Naive thymus-derived CD8-positive, alpha-beta T cell (primary cell): ENCODE data around the gene PNPLA6. TPM values are rescaled to one million over a fixed set of nuclear protein-coding genes. Genes with fewer than 3 reads are reported as not detected.

Source experiments
- ATAC-seq, 2 donors: fragments of 150-1000 bp; cut with Tn5 transposase in 1 of 2; sonication (Bioruptor Pico), chemical (Tn5 transposase) in 1 of 2; 1 replicate in 1 of 2; 2 replicates in 1 of 2; pipeline ENCODE4 v1.10.0; 2021; ENCODE audit warnings: mild to moderate bottlenecking in 2 of 2, moderate library complexity in 2 of 2
- POLR2A ChIA-PET: fragments of 350-600 bp; sonication (Branson Sonifier 250); formaldehyde crosslinking; loops from one replicate; lab custom pipeline; 2021; ENCODE audit warnings: antibody characterized with exemption; lab: Charles Lee
- DNase-seq, 10 donors: peaks; one replicate each; pipeline versions ENCODE4 v3.0.0 to v3.0.0-alpha.2; 2020 to 2022
- H3K27ac Mint-ChIP-seq, 10 donors: one replicate each; pipeline ENCODE4 v1.8.0; 2020 to 2022; ENCODE audit warnings: mild to moderate bottlenecking in 10 of 10, mixed read lengths in 10 of 10, moderate library complexity in 4 of 10, inconsistent platforms in 1 of 10
- H3K27me3 Mint-ChIP-seq, 5 donors: one replicate each; pipeline ENCODE4 v1.8.0; 2021 to 2022; ENCODE audit warnings: mixed read lengths in 5 of 5
- H3K36me3 Mint-ChIP-seq, 3 donors: one replicate each; pipeline ENCODE4 v1.8.0; 2020 to 2022; ENCODE audit warnings: mixed read lengths in 3 of 3, mild to moderate bottlenecking in 2 of 3, inconsistent platforms in 1 of 3
- H3K4me1 Mint-ChIP-seq, 4 donors: one replicate each; pipeline ENCODE4 v1.8.0; 2021 to 2022; ENCODE audit warnings: mixed read lengths in 4 of 4
- H3K4me3 Mint-ChIP-seq, 10 donors: one replicate each; pipeline ENCODE4 v1.8.0; 2020 to 2022; ENCODE audit warnings: mild to moderate bottlenecking in 10 of 10, mixed read lengths in 10 of 10, moderate library complexity in 6 of 10, inconsistent platforms in 1 of 10
- H3K9me3 Mint-ChIP-seq, 9 donors: one replicate each; pipeline ENCODE4 v1.8.0; 2020 to 2022; ENCODE audit warnings: mixed read lengths in 9 of 9, mild to moderate bottlenecking in 3 of 9, inconsistent platforms in 1 of 9, moderate library complexity in 1 of 9
- polyA plus RNA-seq, 3 donors: library from polyadenylated mRNA; unstranded; fragments of 300-500 nt; fragmentation: Illumina TruSeq; gene quantifications; one replicate each; pipeline ENCODE4 v1.2.3, GENCODE V29; 2021
- total RNA-seq, 8 experiments: library from RNA in 2 of 8; stranded (reverse) in 2 of 8; gene quantifications; one replicate each; pipeline ENCODE4 v1.2.3 and lab custom pipeline; 2021 to 2026

The PNPLA6 gene
- total and polyA plus RNA-seq, 5 experiments from 2014 or later: 5.9 to 116 (median 10.2) TPM

DNA sequence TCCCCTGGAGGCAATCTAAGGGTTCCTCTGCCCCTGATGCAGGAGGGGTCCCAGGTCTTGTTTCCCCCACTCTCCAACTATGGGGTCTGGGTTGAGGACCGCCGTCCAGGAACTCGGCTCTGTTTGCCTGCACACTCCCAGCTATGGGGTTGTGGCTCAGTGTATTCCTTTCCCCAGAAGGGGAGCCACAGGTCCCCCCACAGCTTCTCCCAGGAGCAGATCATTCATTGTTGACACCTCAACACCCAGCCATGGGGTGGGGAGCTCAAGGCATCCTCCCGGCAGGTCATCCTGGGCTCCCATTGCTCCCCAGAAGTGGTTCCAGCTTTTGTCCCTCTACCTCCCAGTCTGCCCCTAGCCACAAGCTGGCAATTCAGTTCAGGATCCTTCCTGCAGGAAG, 18.6 kb upstream of the PNPLA6 start:
- POLR2A ChIA-PET: interaction anchor here (0.5 to 1.5 kb wide), 7 partner anchors 11 to 430 kb away, joined by 3 to 5 read pairs (median 4); partner anchors contain the start of gene PNPLA6
- Mint-ChIP-seq H3K27ac (peak overlapping the region in 9 of 10 donors; percentile 31 to 81 (median 66)), H3K4me3 (peak overlapping the region; percentile 72 to 87 (median 78)), H3K36me3 (no peaks in the 10 kb centered on the region), H3K27me3 (peaks cover 0 to 6% (median 0%) of the 10 kb centered on the region in 5 donors), H3K9me3 (no peaks in the 10 kb centered on the region), H3K4me1 (peaks cover 12 to 25% (median 19%) of the 10 kb centered on the region in 4 donors)
- ATAC-seq (no peak), DNase-seq (no peak)

DNA sequence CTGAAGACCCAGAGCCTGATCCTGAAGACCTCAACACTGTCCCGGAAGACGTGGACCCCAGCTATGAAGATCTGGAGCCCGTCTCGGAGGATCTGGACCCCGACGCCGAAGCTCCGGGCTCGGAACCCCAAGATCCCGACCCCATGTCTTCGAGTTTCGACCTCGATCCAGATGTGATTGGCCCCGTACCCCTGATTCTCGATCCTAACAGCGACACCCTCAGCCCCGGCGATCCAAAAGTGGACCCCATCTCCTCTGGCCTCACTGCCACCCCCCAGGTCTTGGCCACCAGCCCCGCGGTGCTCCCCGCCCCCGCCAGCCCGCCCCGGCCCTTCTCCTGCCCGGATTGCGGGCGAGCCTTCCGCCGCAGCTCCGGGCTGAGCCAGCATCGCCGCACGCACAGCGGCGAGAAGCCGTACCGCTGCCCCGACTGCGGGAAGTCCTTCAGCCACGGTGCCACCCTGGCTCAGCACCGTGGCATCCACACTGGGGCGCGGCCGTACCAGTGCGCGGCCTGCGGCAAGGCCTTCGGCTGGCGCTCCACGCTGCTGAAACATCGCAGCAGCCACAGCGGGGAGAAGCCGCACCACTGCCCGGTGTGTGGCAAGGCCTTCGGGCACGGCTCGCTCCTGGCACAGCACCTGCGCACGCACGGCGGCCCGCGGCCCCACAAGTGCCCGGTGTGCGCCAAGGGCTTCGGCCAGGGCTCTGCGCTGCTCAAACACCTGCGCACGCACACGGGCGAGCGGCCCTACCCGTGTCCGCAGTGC, 16.0 kb upstream of the PNPLA6 start:
- Mint-ChIP-seq H3K27ac (peak overlapping the region in 1 of 10 donors; percentile 63), H3K4me1 (peaks cover 17 to 33% (median 31%) of the 10 kb centered on the region in 4 donors), H3K36me3 (no peaks in the 10 kb centered on the region), H3K27me3 (peaks cover 0 to 6% (median 0%) of the 10 kb centered on the region in 5 donors), H3K9me3 (no peaks in the 10 kb centered on the region), H3K4me3 (peak overlapping the region in 1 of 10 donors; percentile 38)
- ATAC-seq (no peak), DNase-seq (no peak)
- POLR2A ChIA-PET: interaction anchor here (5.7 kb wide), 1 partner anchor 14 kb away, joined by 63 read pairs; the partner anchor contains the start of gene PNPLA6

DNA sequence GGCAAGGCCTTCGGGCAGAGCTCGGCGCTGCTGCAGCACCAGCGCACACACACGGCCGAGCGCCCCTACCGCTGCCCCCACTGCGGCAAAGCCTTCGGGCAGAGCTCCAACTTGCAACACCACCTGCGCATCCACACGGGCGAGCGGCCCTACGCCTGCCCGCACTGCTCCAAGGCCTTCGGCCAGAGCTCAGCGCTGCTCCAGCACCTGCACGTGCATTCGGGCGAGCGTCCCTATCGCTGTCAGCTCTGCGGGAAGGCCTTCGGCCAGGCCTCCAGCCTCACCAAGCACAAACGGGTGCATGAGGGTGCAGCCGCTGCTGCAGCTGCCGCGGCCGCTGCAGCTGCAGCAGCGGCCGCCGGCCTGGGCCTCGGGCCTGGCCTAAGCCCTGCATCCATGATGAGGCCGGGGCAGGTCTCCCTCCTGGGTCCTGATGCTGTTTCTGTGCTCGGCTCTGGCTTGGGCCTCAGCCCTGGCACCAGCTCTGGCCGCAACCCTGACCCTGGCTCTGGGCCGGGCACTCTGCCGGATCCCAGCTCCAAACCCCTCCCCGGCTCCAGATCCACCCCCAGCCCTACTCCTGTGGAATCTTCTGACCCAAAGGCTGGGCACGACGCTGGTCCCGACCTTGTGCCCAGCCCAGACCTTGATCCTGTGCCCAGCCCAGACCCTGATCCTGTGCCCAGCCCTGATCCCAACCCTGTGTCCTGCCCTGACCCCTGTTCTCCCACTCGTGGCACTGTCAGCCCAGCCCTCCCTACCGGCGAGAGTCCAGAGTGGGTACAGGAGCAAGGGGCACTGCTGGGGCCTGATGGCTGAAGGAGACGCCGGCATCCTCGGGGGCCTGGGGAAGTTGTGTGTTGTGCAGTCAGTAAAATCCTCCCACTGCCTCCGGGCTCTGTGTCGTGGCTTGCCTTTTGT, 15.1 kb upstream of the PNPLA6 start:
- Mint-ChIP-seq H3K4me1 (peaks cover 16 to 31% (median 28%) of the 10 kb centered on the region in 4 donors), H3K4me3 (no peak overlapping the region), H3K27ac (no peak overlapping the region), H3K27me3 (peaks cover 0 to 3% (median 0%) of the 10 kb centered on the region in 5 donors), H3K9me3 (no peaks in the 10 kb centered on the region), H3K36me3 (no peaks in the 10 kb centered on the region)
- ATAC-seq (no peak), DNase-seq (no peak)
- POLR2A ChIA-PET: interaction anchor here (0.7 to 5.7 kb wide), 2 partner anchors 13 to 383 kb away, joined by 3 to 63 read pairs; partner anchors contain the start of gene PNPLA6

DNA sequence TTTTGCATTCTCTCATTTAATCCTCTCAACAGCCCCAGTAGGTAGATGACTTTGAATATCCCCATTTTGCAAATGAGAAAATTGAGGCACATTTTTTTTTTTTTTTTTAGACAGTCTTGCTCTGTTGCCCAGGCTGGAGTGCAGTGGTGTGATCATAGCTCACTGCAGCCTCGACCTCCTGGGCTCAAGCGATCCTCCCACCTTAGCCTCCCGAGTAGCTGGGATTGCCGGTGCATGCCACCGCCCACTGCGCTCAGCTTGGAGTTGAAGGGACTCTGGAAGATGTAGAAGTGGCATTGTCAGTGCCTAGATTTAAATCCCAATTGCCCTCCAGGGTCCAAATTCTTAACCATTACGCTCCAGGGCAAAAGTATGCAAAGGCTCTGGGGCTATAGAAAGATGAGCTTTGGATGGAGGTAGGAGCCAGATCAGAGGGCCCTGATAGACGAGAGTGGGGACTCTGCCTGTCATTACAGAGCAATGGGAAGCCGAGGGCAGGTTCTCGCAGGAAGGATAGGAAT, 13.9 kb upstream of the PNPLA6 start:
- no peaks in the 10 kb centered on the region for H3K9me3 Mint-ChIP-seq
- H3K4me1 Mint-ChIP-seq: peaks cover 12 to 26% (median 22%) of the 10 kb centered on the region in 4 donors
- peak overlapping the region; percentile 70 to 92 (median 88) for H3K4me3 Mint-ChIP-seq
- ATAC-seq (no peak), DNase-seq (no peak)
- no peaks in the 10 kb centered on the region for H3K27me3 Mint-ChIP-seq
- POLR2A ChIA-PET: interaction anchor here (0.7 to 5.7 kb wide), 5 partner anchors 9 to 173 kb away, joined by 3 to 63 read pairs (median 4); partner anchors contain the start of genes ARHGEF18 and PNPLA6
- H3K27ac Mint-ChIP-seq: peak overlapping the region in 8 of 10 donors; percentile 17 to 95 (median 73)
- H3K36me3 Mint-ChIP-seq: peaks cover 0 to 6% (median 0%) of the 10 kb centered on the region in 3 donors

DNA sequence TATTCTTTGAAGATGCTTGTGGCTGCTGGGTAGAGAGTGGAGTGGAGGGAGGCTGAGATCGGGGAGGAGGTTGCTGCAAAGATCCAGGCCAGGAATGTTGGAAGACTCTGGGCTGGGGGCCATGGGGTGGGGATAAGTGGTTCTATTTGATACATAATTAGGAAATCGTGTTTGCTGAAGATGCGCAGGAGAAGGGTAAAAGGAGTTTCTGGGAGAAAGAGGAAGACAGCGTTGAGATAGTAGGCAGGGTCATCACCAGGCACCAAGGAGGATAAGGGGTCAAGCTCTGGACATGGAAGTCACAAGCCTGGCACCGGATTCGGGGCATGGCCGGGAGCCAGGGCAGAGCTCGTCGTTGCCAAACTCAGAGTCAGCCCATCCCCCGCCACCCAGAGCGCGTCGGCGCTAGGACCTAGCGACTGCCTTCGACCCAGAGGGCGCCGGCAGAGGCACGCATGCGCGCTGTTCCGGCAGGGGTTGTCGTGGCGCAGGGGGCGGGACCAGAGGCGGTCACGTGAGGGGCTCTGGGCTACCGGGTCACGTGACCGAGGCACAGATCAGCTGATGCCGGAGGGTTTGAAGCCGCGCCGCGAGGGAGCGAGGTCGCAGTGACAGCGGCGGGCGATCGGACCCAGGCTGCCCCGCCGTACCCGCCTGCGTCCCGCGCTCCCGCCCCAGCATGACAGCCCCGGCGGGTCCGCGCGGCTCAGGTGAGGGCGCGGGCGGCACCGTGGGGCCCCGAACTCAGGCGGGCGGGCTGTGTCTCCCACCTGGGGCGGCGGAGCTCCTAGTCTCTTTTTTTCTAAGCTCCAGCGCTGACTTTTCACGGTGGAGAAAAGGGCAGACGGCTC, 13.2 kb upstream of the PNPLA6 start, which contains the start of gene MCOLN1:
Gene MCOLN1 (plus strand): TSS at position 553 of the 851 bp plus-strand sequence. CDS start 127 bp downstream, at position 680.
- Mint-ChIP-seq H3K4me1 (peaks cover 10 to 20% (median 15%) of the 10 kb centered on the region in 4 donors), H3K27me3 (no peaks in the 10 kb centered on the region), H3K27ac (peak within 1 kb of the TSS; percentile 35 to 95 (median 73)), H3K4me3 (peak within 1 kb of the TSS; percentile 76 to 92 (median 88)), H3K36me3 (peaks cover 0 to 8% (median 0%) of the 10 kb centered on the region in 3 donors), H3K9me3 (no peaks in the 10 kb centered on the region)
- peak; percentile 96 to 100 (median 99) for DNase-seq
- ATAC-seq: peak; percentile 90 to 92
- POLR2A ChIA-PET: interaction anchor here (0.5 to 5.7 kb wide), 9 partner anchors 8 to 1061 kb away, joined by 3 to 63 read pairs (median 4); partner anchors contain the start of genes ARHGEF18 and PNPLA6

DNA sequence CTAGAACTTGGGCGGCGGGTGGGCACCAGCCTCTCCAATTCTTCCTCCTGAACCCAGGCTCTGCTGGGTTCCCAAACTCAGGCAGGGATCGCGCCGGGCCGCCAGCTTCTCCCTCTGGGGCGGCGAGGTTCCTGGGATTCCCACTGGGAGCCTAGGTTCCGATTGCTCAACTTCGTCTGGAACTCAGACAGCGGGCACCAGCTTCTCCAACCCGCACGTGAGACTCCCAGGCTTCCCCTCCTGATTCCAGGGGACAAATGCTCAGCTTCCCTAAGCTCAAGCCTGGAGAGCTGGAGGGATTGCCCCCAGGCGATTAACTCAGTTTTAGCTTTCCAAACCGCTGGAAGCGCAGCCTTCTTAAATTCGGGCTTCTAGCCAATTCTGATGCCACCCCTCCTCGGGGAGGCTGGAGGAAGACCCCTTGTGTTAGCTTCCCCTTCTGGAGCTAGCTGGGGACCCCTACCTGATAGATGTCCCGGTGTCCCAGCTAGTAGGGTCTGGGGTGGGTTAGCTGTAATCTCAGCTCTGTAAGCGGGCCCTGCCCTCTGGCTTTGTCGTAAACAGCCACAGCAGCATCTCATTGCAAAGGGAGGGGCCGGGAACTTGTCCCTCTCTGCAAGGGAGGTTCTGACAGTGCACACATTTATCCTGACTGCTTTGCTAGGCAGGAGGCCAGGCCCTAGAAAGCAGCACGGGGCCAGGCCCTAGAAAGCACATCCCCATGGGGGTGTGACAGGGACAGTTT, 12.4 kb upstream of the PNPLA6 start:
- peaks cover 10 to 17% (median 12%) of the 10 kb centered on the region in 4 donors for H3K4me1 Mint-ChIP-seq
- no peaks in the 10 kb centered on the region for H3K9me3 Mint-ChIP-seq
- POLR2A ChIA-PET: interaction anchor here (0.5 to 5.7 kb wide), 6 partner anchors 11 to 1062 kb away, joined by 3 to 63 read pairs (median 4); partner anchors contain the start of genes ARHGEF18 and PNPLA6
- H3K36me3 Mint-ChIP-seq: peaks cover 0 to 8% (median 0%) of the 10 kb centered on the region in 3 donors
- peak overlapping the region; percentile 62 to 84 (median 76) for H3K4me3 Mint-ChIP-seq
- ATAC-seq (no peak), DNase-seq (no peak)
- H3K27me3 Mint-ChIP-seq: no peaks in the 10 kb centered on the region
- H3K27ac Mint-ChIP-seq: peak overlapping the region in 5 of 10 donors; percentile 33 to 72 (median 44)

DNA sequence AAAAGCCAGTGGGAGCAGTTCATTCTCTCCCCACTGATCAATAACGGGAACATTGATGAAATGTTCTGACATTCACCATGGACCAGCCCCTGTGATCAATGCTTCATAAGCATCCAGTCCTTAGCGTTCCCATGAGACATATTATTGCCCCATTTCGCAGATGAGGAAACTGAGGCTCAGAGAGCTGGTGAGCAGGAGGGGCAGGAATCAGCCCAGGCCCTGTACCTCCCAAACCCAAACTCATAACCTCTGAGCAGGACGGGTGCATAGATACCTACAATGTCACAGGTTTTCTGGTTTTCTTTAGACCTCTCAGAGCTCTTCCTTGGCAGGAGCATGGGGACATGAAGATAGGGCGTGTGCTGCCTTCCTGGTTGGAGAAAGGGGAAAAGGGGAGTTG, 11.0 kb upstream of the PNPLA6 start:
- ATAC-seq (no peak), DNase-seq (no peak)
- Mint-ChIP-seq H3K4me3 (peak overlapping the region in 2 of 10 donors; percentile 11 to 30), H3K36me3 (peaks cover 0 to 8% (median 0%) of the 10 kb centered on the region in 3 donors), H3K4me1 (peaks cover 10 to 17% (median 12%) of the 10 kb centered on the region in 4 donors), H3K27ac (peak overlapping the region in 1 of 10 donors; percentile 18), H3K9me3 (no peaks in the 10 kb centered on the region), H3K27me3 (no peaks in the 10 kb centered on the region)
- POLR2A ChIA-PET: interaction anchor here (0.6 to 5.7 kb wide), 2 partner anchors 9 to 13 kb away, joined by 3 to 63 read pairs; partner anchors contain the start of gene PNPLA6

DNA sequence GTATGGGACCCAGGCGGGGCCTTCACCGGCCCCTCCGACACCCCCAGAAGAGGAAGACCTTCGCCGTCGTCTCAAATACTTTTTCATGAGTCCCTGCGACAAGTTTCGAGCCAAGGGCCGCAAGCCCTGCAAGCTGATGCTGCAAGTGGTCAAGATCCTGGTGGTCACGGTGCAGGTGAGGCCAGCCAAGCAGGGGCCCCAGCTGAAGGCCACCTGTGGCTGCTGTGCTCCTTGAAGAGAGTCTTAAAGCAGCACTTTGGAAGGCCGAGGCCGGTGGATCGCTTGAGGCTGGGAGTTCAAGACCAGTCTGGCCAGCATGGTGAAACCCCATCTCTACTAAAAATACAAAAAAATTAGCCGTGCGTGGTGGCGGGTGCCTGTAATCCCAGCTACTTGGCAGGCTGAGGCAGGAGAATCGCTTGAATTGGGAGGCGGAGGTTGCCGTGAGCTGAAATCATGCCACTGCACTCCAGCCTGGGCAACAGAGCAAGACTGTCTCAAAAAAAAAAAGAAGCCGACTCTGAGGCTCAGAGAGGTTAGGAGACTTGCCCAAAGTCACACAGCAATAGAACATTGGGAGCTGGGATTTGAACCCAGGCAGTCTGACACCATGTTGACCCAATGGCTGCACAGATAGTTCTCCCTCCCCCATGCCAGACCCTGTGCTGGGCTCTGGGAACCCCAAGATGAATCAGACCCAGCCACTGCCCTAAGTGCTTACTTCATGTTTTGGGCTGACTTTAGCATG, 10.4 kb upstream of the PNPLA6 start:
- Mint-ChIP-seq H3K9me3 (no peaks in the 10 kb centered on the region), H3K27ac (peak overlapping the region in 1 of 10 donors; percentile 20), H3K36me3 (peaks cover 0 to 8% (median 0%) of the 10 kb centered on the region in 3 donors), H3K4me3 (no peak overlapping the region), H3K4me1 (peaks cover 10 to 17% (median 12%) of the 10 kb centered on the region in 4 donors), H3K27me3 (no peaks in the 10 kb centered on the region)
- POLR2A ChIA-PET: interaction anchor here (0.6 to 5.7 kb wide), 2 partner anchors 9 to 14 kb away, joined by 3 to 63 read pairs; partner anchors contain the start of gene PNPLA6
- ATAC-seq (no peak), DNase-seq (no peak)

DNA sequence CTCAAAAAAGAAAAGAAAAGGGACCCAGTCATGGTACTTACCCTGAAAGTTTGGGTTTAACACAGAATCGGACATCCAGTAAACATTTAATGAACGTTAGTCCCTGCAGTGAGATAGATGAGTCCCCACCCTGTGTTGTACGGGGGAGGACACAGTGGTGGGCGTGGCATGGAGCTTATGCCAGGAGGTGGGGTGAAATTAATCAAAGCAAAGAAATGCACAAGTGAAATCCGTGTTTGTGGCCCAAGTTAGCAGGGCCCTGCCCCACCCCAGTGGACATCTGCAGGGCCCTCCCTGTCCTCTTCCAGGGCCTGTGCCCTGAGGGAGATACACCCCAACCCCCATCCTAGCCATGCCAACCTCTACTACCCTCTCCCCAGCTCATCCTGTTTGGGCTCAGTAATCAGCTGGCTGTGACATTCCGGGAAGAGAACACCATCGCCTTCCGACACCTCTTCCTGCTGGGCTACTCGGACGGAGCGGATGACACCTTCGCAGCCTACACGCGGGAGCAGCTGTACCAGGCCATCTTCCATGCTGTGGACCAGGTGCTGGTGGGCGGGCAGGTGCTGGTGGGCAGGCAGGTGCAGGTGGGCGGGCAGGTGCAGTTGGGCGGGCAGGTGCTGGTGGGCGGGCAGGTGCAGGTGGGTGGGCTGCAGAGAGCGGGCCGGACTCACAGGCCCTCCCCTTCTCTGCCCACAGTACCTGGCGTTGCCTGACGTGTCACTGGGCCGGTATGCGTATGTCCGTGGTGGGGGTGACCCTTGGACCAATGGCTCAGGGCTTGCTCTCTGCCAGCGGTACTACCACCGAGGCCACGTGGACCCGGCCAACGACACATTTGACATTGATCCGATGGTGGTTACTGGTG, 9.2 kb upstream of the PNPLA6 start:
- no peaks in the 10 kb centered on the region for H3K9me3 Mint-ChIP-seq
- peaks cover 0 to 8% (median 0%) of the 10 kb centered on the region in 3 donors for H3K36me3 Mint-ChIP-seq
- POLR2A ChIA-PET: no interaction called here
- H3K27me3 Mint-ChIP-seq: no peaks in the 10 kb centered on the region
- ATAC-seq (no peak), DNase-seq (no peak)
- no peak overlapping the region for H3K4me3 Mint-ChIP-seq
- H3K27ac Mint-ChIP-seq: peak overlapping the region in 1 of 10 donors; percentile 77
- peaks cover 10 to 17% (median 12%) of the 10 kb centered on the region in 4 donors for H3K4me1 Mint-ChIP-seq
